MCF 10A (cell line): Measurements from ENCODE around the gene FUNDC2. TPM values are rescaled to one million over a fixed set of nuclear protein-coding genes. Genes with fewer than 3 reads are reported as not detected.

Experiments used
- BruUV-seq: library from RNA; stranded (reverse); fragments of 400-500 nt; replicated peaks from 2 replicates; lab custom pipeline; 2021; lab: Mats Ljungman, UMichigan
- CTCF ChIA-PET: fragments of 300-600 bp; sonication (Branson Sonifier 250); formaldehyde crosslinking; extraction: SDS; loops from one replicate; lab custom pipeline; 2021; ENCODE audit warnings: antibody characterized with exemption, inconsistent platforms; lab: Yijun Ruan, JAX
- POLR2A ChIA-PET: fragments of 300-600, 350-650 bp; sonication (Branson Sonifier 250); formaldehyde crosslinking; extraction: SDS; loops from one replicate; lab custom pipeline; 2020; ENCODE audit warnings: antibody characterized with exemption, inconsistent platforms; lab: Yijun Ruan, JAX
- DNase-seq: peaks from one replicate; pipeline ENCODE4 v3.0.0-alpha.2; 2018; ENCODE audit not compliant: unreplicated experiment
- H3K27ac Mint-ChIP-seq: one replicate; pipeline ENCODE4 v1.8.0; 2022; ENCODE audit warnings: mild to moderate bottlenecking, low read depth, mixed read lengths; ENCODE audit not compliant: unreplicated experiment
- H3K27me3 Mint-ChIP-seq: one replicate; pipeline ENCODE4 v1.8.0; 2022; ENCODE audit warnings: mixed read lengths; ENCODE audit not compliant: insufficient read depth, unreplicated experiment
- H3K36me3 Mint-ChIP-seq: one replicate; pipeline ENCODE4 v1.8.0; 2022; ENCODE audit warnings: mild to moderate bottlenecking, moderate library complexity, mixed read lengths; ENCODE audit not compliant: insufficient read depth, unreplicated experiment
- H3K4me1 Mint-ChIP-seq: one replicate; pipeline ENCODE4 v1.8.0; 2022; ENCODE audit warnings: mixed read lengths; ENCODE audit not compliant: insufficient read depth, unreplicated experiment
- H3K4me3 Mint-ChIP-seq: one replicate; pipeline ENCODE4 v1.8.0; 2022; ENCODE audit warnings: mild to moderate bottlenecking, moderate library complexity, mixed read lengths; ENCODE audit not compliant: unreplicated experiment
- H3K9me3 Mint-ChIP-seq: one replicate; pipeline ENCODE4 v1.8.0; 2022; ENCODE audit warnings: mixed read lengths; ENCODE audit not compliant: unreplicated experiment
- intact Hi-C: fragments of 100-400 bp; cut with micrococcal nuclease; formaldehyde crosslinking; loops from 2 replicates; pipeline ENCODE4 v1.14.1; 2022
- total RNA-seq: library from RNA; stranded (reverse); gene quantifications from 2 replicates; pipeline ENCODE4 v1.2.3, GENCODE V29; 2022
- TF ChIP-seq, protein P1 (sequence below): fragments of 200-600 bp; IDR thresholded peaks from one replicate; pipeline ENCODE4 v1.8.0; 2022; ENCODE audit warnings: antibody characterized with exemption, mild to moderate bottlenecking; ENCODE audit not compliant: unreplicated experiment

FUNDC2 gene
- total RNA-seq, 1 experiment from 2014 or later = 54.8 TPM

- Mint-ChIP-seq H3K27me3 (no peaks in the 10 kb centered on the region), H3K36me3 (peaks cover 27% of the 10 kb centered on the region), H3K27ac (no peak overlapping the region), H3K4me1 (peaks cover 10% of the 10 kb centered on the region), H3K9me3 (no peaks in the 10 kb centered on the region), H3K4me3 (no peak overlapping the region)
- TF ChIP-seq, protein P1, sequence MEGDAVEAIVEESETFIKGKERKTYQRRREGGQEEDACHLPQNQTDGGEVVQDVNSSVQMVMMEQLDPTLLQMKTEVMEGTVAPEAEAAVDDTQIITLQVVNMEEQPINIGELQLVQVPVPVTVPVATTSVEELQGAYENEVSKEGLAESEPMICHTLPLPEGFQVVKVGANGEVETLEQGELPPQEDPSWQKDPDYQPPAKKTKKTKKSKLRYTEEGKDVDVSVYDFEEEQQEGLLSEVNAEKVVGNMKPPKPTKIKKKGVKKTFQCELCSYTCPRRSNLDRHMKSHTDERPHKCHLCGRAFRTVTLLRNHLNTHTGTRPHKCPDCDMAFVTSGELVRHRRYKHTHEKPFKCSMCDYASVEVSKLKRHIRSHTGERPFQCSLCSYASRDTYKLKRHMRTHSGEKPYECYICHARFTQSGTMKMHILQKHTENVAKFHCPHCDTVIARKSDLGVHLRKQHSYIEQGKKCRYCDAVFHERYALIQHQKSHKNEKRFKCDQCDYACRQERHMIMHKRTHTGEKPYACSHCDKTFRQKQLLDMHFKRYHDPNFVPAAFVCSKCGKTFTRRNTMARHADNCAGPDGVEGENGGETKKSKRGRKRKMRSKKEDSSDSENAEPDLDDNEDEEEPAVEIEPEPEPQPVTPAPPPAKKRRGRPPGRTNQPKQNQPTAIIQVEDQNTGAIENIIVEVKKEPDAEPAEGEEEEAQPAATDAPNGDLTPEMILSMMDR = no peak
- no peak for DNase-seq
- intact Hi-C loops = no loop called here
- CTCF ChIA-PET = interaction anchor here (4.2 kb wide), 1 partner anchor 12 kb away, joined by 33 read pairs; no protein-coding TSS in a partner anchor
- POLR2A ChIA-PET = interaction anchor here (1.0 kb wide), 1 partner anchor 23 kb away, joined by 3 read pairs; no protein-coding TSS in a partner anchor
- BruUV-seq = no TSS peak
Measured at GRCh38 chrX:155105919-155106318, 79.3 kb downstream of the FUNDC2 start.

DNA sequence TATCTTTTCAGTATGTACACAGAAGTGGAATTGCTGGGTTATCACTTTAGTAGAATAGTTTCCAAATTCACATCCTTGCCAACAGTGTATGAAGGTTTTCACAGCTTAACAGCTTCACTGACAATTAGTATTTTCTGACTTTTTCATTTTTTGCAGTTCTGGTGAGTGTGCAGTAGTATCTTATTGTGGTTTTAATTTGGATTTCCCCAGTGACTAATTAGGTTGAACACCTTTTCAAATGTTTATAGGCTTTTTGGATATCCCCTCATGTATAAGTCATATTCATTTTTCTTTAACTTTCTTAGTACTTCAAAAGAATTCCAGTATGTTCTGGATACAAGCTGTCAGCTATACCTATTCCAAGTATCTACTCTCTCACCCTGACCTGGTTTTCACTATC lies 81.8 kb downstream of the FUNDC2 start:
- peaks cover 5% of the 10 kb centered on the region for H3K9me3 Mint-ChIP-seq
- POLR2A ChIA-PET = interaction anchor here (1.4 kb wide), 1 partner anchor 14 kb away, joined by 3 read pairs; no protein-coding TSS in a partner anchor
- H3K36me3 Mint-ChIP-seq = peaks cover 27% of the 10 kb centered on the region
- intact Hi-C loops = no loop called here
- peaks cover 21% of the 10 kb centered on the region for H3K4me1 Mint-ChIP-seq
- no peak overlapping the region for H3K27ac Mint-ChIP-seq
- CTCF ChIA-PET = interaction anchor here (0.6 to 2.4 kb wide), 2 partner anchors 14 to 1057 kb away, joined by 6 to 11 read pairs; no protein-coding TSS in a partner anchor
- no peak for DNase-seq
- no peak overlapping the region for H3K4me3 Mint-ChIP-seq
- TF ChIP-seq, protein P1 = no peak
- no TSS peak for BruUV-seq
- H3K27me3 Mint-ChIP-seq = no peaks in the 10 kb centered on the region

Other genes with a start within 250 kb of the FUNDC2 start
- gene MPP1, start 221.4 kb upstream of the FUNDC2 start, total RNA-seq = 11.8 and 12.7 TPM in 2 replicates
- not detected in 2 replicates for gene SMIM9, start 192.2 kb upstream of the FUNDC2 start, total RNA-seq
- gene F8A1, start 140.5 kb upstream of the FUNDC2 start, total RNA-seq = 10.4 and 12.4 TPM in 2 replicates
- gene F8, start 4.1 kb upstream of the FUNDC2 start, total RNA-seq = 5.3 and 6.1 TPM in 2 replicates
- gene CMC4, start 44.3 kb downstream of the FUNDC2 start, total RNA-seq = 8.0 and 10.1 TPM in 2 replicates
- gene MTCP1, start 44.3 kb downstream of the FUNDC2 start, total RNA-seq = 21.3 and 32.2 TPM in 2 replicates
- 21.1 and 22.9 TPM in 2 replicates for gene BRCC3, start 44.7 kb downstream of the FUNDC2 start, total RNA-seq
- gene VBP1, start 189.6 kb downstream of the FUNDC2 start, total RNA-seq = 60.5 and 62.9 TPM in 2 replicates
- gene RAB39B, start 237.6 kb downstream of the FUNDC2 start, total RNA-seq = 5.0 and 6.0 TPM in 2 replicates